A549 (cell line): Measurements from ENCODE around the gene PEX14. TPM values are rescaled to one million over a fixed set of nuclear protein-coding genes. Genes with fewer than 3 reads are reported as not detected.
"Not testable (repeated sequence)": the region's sequence is repeated elsewhere in the genome, so short reads cannot be mapped to it uniquely, and the experiment has no call there.

Source experiments
- ATAC-seq, 2 experiments: fragments of 200-7000 bp in 1 of 2; fragments of >200 bp in 1 of 2; cut with Nextera tagmentation in 1 of 2; cut with Tn5 transposase in 1 of 2; 3 replicates each; pipeline versions ENCODE4 v1.8.0 to v1.9.1; 2018 to 2020; ENCODE audit warnings: mild to moderate bottlenecking in 1 of 2, moderate library complexity in 1 of 2
- CTCF ChIA-PET: fragments of 300-600 bp; sonication (Branson Sonifier 250); formaldehyde crosslinking; extraction: SDS; loops from one replicate; lab custom pipeline; 2021; ENCODE audit warnings: antibody characterized with exemption, inconsistent platforms; lab: Yijun Ruan, JAX
- POLR2A ChIA-PET: fragments of 350-600 bp; formaldehyde crosslinking; extraction: SDS; loops from one replicate; lab custom pipeline; 2021; ENCODE audit warnings: antibody characterized with exemption, inconsistent platforms; lab: Yijun Ruan, JAX
- DNase-seq, 2 experiments: peaks; one replicate each; pipeline versions ENCODE4 v3.0.0 to v3.0.0-alpha.2; 2011 to 2016; ENCODE audit warnings: low read depth in 1 of 2, low spot score in 1 of 2
- FAIRE-seq: peaks from 2 replicates; lab custom pipeline; 2011; peaks lifted over from hg19 to GRCh38; lab: Jason Lieb, UNC
- H3K27ac ChIP-seq, 2 experiments: fragments of >200 bp; sonication (Bioruptor Twin); formaldehyde crosslinking; 3 replicates each; pipeline ENCODE4 v1.5.1; 2016 to 2017
- H3K4me1 ChIP-seq: fragments of >200 bp; sonication (Bioruptor Twin); formaldehyde crosslinking; 3 replicates; pipeline ENCODE4 v1.6.1; 2016
- H3K4me2 ChIP-seq: fragments of >200 bp; sonication (Bioruptor Twin); formaldehyde crosslinking; 3 replicates; pipeline ENCODE4 v1.6.1; 2016
- H3K4me3 ChIP-seq: fragments of >200 bp; sonication (Bioruptor Twin); formaldehyde crosslinking; 3 replicates; pipeline ENCODE4 v1.5.1; 2016
- H3K9me3 ChIP-seq: fragments of >200 bp; sonication (Bioruptor Twin); formaldehyde crosslinking; 3 replicates; pipeline ENCODE4 v1.6.1; 2016
- BCL3 ChIP-seq: fragments of >200 bp; sonication (Bioruptor Twin); formaldehyde crosslinking; IDR thresholded peaks from 3 replicates; pipeline ENCODE4 v1.6.1; 2016
- CEBPB ChIP-seq, 2 experiments: fragments of >200 bp in 1 of 2; sonication (Bioruptor Twin) in 1 of 2; formaldehyde crosslinking in 1 of 2; IDR thresholded peaks; 2 replicates each; pipeline ENCODE4 v1.6.1; 2012 to 2016
- EP300 ChIP-seq, 2 experiments: fragments of >200 bp; sonication (Bioruptor Twin); formaldehyde crosslinking; IDR thresholded peaks; 2 replicates in 1 of 2; 3 replicates in 1 of 2; pipeline ENCODE4 v1.6.1; 2016 to 2017
- HOXA7 ChIP-seq: fragments of 250-450 bp; sonication (Bioruptor Pico); IDR thresholded peaks from 2 replicates; pipeline ENCODE4 v1.5.0; 2020; ENCODE audit warnings: mild to moderate bottlenecking, moderate library complexity
- HOXB13 ChIP-seq: fragments of 250-450 bp; sonication (Bioruptor Pico); IDR thresholded peaks from 2 replicates; pipeline ENCODE4 v1.5.0; 2020; ENCODE audit warnings: low read depth, mild to moderate bottlenecking, moderate library complexity
- JUN ChIP-seq, 2 experiments: fragments of >200 bp; sonication (Bioruptor Twin); formaldehyde crosslinking; IDR thresholded peaks; 2 replicates in 1 of 2; 3 replicates in 1 of 2; pipeline ENCODE4 v1.6.1; 2016 to 2017
- KDM5A ChIP-seq: fragments of 200-600 bp; sonication (generic); IDR thresholded peaks from 2 replicates; pipeline ENCODE4 v1.6.1; 2016; ENCODE audit warnings: antibody characterized with exemption, mild to moderate bottlenecking
- MAX ChIP-seq: IDR thresholded peaks from 2 replicates; pipeline ENCODE4 v1.6.1; 2012
- NPAS2 ChIP-seq: fragments of 250-450 bp; sonication (Bioruptor Pico); IDR thresholded peaks from 2 replicates; pipeline ENCODE4 v1.8.0; 2022; ENCODE audit warnings: mild to moderate bottlenecking, moderate library complexity, borderline replicate concordance
- PBX3 ChIP-seq: IDR thresholded peaks from 2 replicates; pipeline ENCODE4 v1.6.1; 2012
- POLR2A ChIP-seq: IDR thresholded peaks from 2 replicates; pipeline ENCODE4 v1.6.1; 2012; ENCODE audit warnings: mild to moderate bottlenecking, low read length
- RFX5 ChIP-seq: fragments of 450-650 bp; IDR thresholded peaks from 2 replicates; pipeline ENCODE4 v1.7.1; 2014; ENCODE audit warnings: antibody characterized with exemption, mild to moderate bottlenecking, moderate library complexity
- RNF2 ChIP-seq: fragments of 200-600 bp; sonication (generic); IDR thresholded peaks from 2 replicates; pipeline ENCODE4 v1.6.1; 2016; ENCODE audit warnings: low read depth, mild to moderate bottlenecking, antibody characterized with exemption, moderate library complexity, borderline replicate concordance
- SREBF2 ChIP-seq: fragments of 450-650 bp; IDR thresholded peaks from 2 replicates; pipeline ENCODE4 v1.6.1; 2014; ENCODE audit warnings: mild to moderate bottlenecking, moderate library complexity
- TP53 ChIP-seq: fragments of 250-450 bp; sonication (Bioruptor Pico); IDR thresholded peaks from 2 replicates; pipeline ENCODE4 v1.5.0; 2021; ENCODE audit warnings: mild to moderate bottlenecking, moderate library complexity
- USF2 ChIP-seq: fragments of 450-650 bp; IDR thresholded peaks from 2 replicates; pipeline ENCODE4 v1.6.1; 2014; ENCODE audit warnings: antibody characterized with exemption
- WGBS: methylation state at CpG from one replicate; pipeline ENCODE4 v1.1.6; 2017; ENCODE audit errors: missing lambda C conversion rate; 5-methylcytosine and 5-hydroxymethylcytosine counted together
- polyA minus RNA-seq: library from RNA; depleted of rRNA, polyadenylated mRNA; stranded (reverse); fragments of >200 nt; gene quantifications from 2 replicates; pipeline ENCODE4 v1.2.3, GENCODE V29; 2011; rRNA and poly(A)+ RNA removed
- polyA plus RNA-seq, 4 experiments: library from polyadenylated mRNA; depleted of rRNA in 3 of 4; stranded (reverse); fragments of >200 nt; fragmentation: RNase III in 1 of 4; extraction: RNeasy Plus Mini Kit Qiagen cat#74134 plus additional on column Dnase treatment in 1 of 4; gene quantifications; 2 replicates in 3 of 4; 3 replicates in 1 of 4; pipeline ENCODE4 v1.2.3, GENCODE V29; 2011 to 2017

Gene PEX14
- polyA plus RNA-seq (2011; rRNA removed) (4.2 and 7.7 TPM in 2 replicates), polyA plus RNA-seq (2017; fragmentation: RNase III; extraction: RNeasy Plus Mini Kit Qiagen cat#74134 plus additional on column Dnase treatment) (12.5 to 15.0 TPM (median 13.5 TPM) in 3 replicates), polyA minus RNA-seq (5.5 and 5.6 TPM in 2 replicates)
- polyA plus RNA-seq (2012; cell fraction: cytosol; rRNA removed), result 16.5 and 17.6 TPM in 2 replicates
- 22.5 and 28.6 TPM in 2 replicates for polyA plus RNA-seq (2012; cell fraction: nucleus; rRNA removed)

GRCh38 chr1:10474613-10475507 is at the start of gene PEX14:
Gene PEX14 (plus strand): TSS chr1:10474950. CDS start chr1:10474967, 17 bp downstream.
- ATAC-seq (peak; percentile 88 to 91), FAIRE-seq (no peak)
- Histone ChIP-seq H3K4me2 (peak within 1 kb of the TSS; percentile 90), H3K4me1 (peaks cover 13% of the 10 kb centered on the region; the same call in 2 of the 3 replicates)
- 17% methylated on average over 27 of the region's 50 CpGs for WGBS
- TF ChIP-seq MAX, result peak; percentile 56
- peak in 1 of 2 experiments; percentile 80; a peak in 2 of 5 replicates for TF ChIP-seq JUN (IDR thresholded peaks at IDR 0.05)
- no peak for TF ChIP-seq PBX3
- TF ChIP-seq KDM5A, result peak; percentile 85
- peak; percentile 55 for TF ChIP-seq POLR2A
- TF ChIP-seq TP53, result no peak
- TF ChIP-seq BCL3, result 0 out of 3 replicates have a peak, but pooled peaks have one; percentile 41
- no peak for TF ChIP-seq NPAS2 (CRISPR knock-in tag)
- TF ChIP-seq CEBPB (IDR thresholded peaks at IDR 0.05), result no peak
- TF ChIP-seq, all 56 proteins: peak for 5
- Histone ChIP-seq H3K27ac (peak within 1 kb of the TSS; percentile 94 to 98), H3K4me3 (peak within 1 kb of the TSS; percentile 92), H3K9me3 (no peaks in the 10 kb centered on the region)
- DNase-seq, result peak; percentile 82 to 86
- ChIA-PET CTCF (interaction anchor here (0.8 kb wide), 1 partner anchor 11 kb away, joined by 3 read pairs; no protein-coding TSS in a partner anchor), POLR2A (interaction anchor here (0.6 kb wide), 1 partner anchor 20 kb away, joined by 7 read pairs; no protein-coding TSS in a partner anchor)

- DNase-seq, ATAC-seq, FAIRE-seq, H3K4me3 ChIP-seq, H3K4me2 ChIP-seq, H3K9me3 ChIP-seq: not testable (repeated sequence)
- Histone ChIP-seq H3K27ac (peak overlapping the region; percentile 9 to 99; a peak in 3 of 6 replicates), H3K4me1 (peaks cover 46% of the 10 kb centered on the region)
- CTCF ChIA-PET, result interaction anchor here (1.1 to 3.4 kb wide), 3 partner anchors 27 to 49 kb away, joined by 3 to 26 read pairs (median 3); partner anchors contain the start of gene PGD
- 76% methylated on average over 13 of the region's 21 CpGs for WGBS
- POLR2A ChIA-PET, result interaction anchor here (0.6 kb wide), 1 partner anchor 38 kb away, joined by 3 read pairs; no protein-coding TSS in a partner anchor
Measured at GRCh38 chr1:10425826-10426534, 48.8 kb upstream of the PEX14 start.

GRCh38 chr1:10426535-10426848 is 48.3 kb upstream of the PEX14 start:
- ATAC-seq, H3K9me3 ChIP-seq, DNase-seq, FAIRE-seq, H3K4me2 ChIP-seq, H3K4me3 ChIP-seq, POLR2A ChIA-PET: not testable (repeated sequence)
- WGBS, result no CpG with 5 or more reads among the region's 21 CpGs
- CTCF ChIA-PET, result interaction anchor here (1.3 to 3.4 kb wide), 2 partner anchors 36 to 49 kb away, joined by 3 to 26 read pairs; no protein-coding TSS in a partner anchor
- H3K4me1 ChIP-seq, result peaks cover 43% of the 10 kb centered on the region
- peak overlapping the region in 1 of 2 experiments; percentile 72; a peak in 3 of 6 replicates for H3K27ac ChIP-seq

GRCh38 chr1:10428984-10429383 is 45.8 kb upstream of the PEX14 start:
- H3K4me1 ChIP-seq, result peaks cover 25% of the 10 kb centered on the region
- no peak overlapping the region for H3K4me2 ChIP-seq
- FAIRE-seq (no peak), ATAC-seq (no peak)
- no peaks in the 10 kb centered on the region for H3K9me3 ChIP-seq
- no peak for TF ChIP-seq SREBF2
- TF ChIP-seq HOXB13 (CRISPR knock-in tag), result no peak
- TF ChIP-seq EP300 (IDR thresholded peaks at IDR 0.05), result no peak
- TF ChIP-seq HOXA7 (CRISPR knock-in tag), result no peak
- TF ChIP-seq RFX5, result no peak
- no peak for TF ChIP-seq RNF2
- no peak for TF ChIP-seq USF2
- TF ChIP-seq, all 56 proteins: peak for 0
- ChIA-PET CTCF (interaction anchor here (0.7 to 6.6 kb wide), 23 partner anchors 9 to 486 kb away, joined by 3 to 63 read pairs (median 6); partner anchors contain the start of genes KIF1B, LZIC, NMNAT1 and PGD), POLR2A (no interaction called here)
- WGBS, result 95% methylated on average over 4 of the region's 5 CpGs
- DNase-seq, result no peak
- H3K27ac ChIP-seq, result peak overlapping the region; percentile 61 to 65; a peak in 4 of 6 replicates
- no peak overlapping the region for H3K4me3 ChIP-seq
